Measurements from ENCODE around the gene GJA1.

GRCh38 chr6:121439475-121439874, 4.0 kb downstream of the GJA1 start:
- TF ChIP-seq CTCF (optimal IDR thresholded peaks at IDR 0.05 in 1 of 3, IDR thresholded peaks at IDR 0.05 in 1 of 3, conservative IDR thresholded peaks at IDR 0.05 in 1 of 3; ENCODE audit: extremely low read depth in 1 of 3, insufficient read depth in 2 of 3, low read length in 3 of 3), result no peak
- TF ChIP-seq EZH2 (IDR thresholded peaks at IDR 0.05; ENCODE audit: low read length), result no peak

Data from keratinocyte (primary cell).